CD4-positive, alpha-beta T cell (primary cell): Measurements from ENCODE around the gene SEMA4D. TPM values are rescaled to one million over a fixed set of nuclear protein-coding genes. Genes with fewer than 3 reads are reported as not detected.

Experiments
- ATAC-seq: fragments of 200-7000 bp; cut with Tn5 transposase; one replicate; pipeline ENCODE4 v1.10.0; 2022; ENCODE audit warnings: mild to moderate bottlenecking; ENCODE audit not compliant: poor library complexity
- CTCF ChIA-PET: fragments of 350-600 bp; sonication (Branson Sonifier 250); formaldehyde crosslinking; loops from one replicate; lab custom pipeline; 2021; ENCODE audit warnings: antibody characterized with exemption, inconsistent platforms; lab: Charles Lee
- POLR2A ChIA-PET: fragments of 350-600 bp; sonication (Branson Sonifier 250); formaldehyde crosslinking; loops from one replicate; lab custom pipeline; 2021; ENCODE audit warnings: antibody characterized with exemption, inconsistent platforms; lab: Charles Lee
- DNase-seq, 14 experiments: peaks; one replicate each; pipeline ENCODE4 v3.0.0-alpha.2; 2013 to 2020; ENCODE audit warnings: mixed read lengths in 2 of 14
- H3K27ac ChIP-seq, 2 donors: one replicate each; pipeline versions ENCODE4 v1.5.1 to v1.7.0; 2013; ENCODE audit warnings: low read length in 2 of 2, low read depth in 1 of 2, mild to moderate bottlenecking in 1 of 2
- H3K27me3 ChIP-seq, 2 experiments: 1 replicate in 1 of 2; 2 replicates in 1 of 2; pipeline versions ENCODE4 v1.6.1 to v1.7.0; 2013; ENCODE audit warnings: low read length in 2 of 2, control low read depth in 1 of 2, mild to moderate bottlenecking in 1 of 2, moderate library complexity in 1 of 2; ENCODE audit not compliant: insufficient read depth in 2 of 2, control insufficient read depth in 1 of 2
- H3K36me3 ChIP-seq: one replicate; pipeline ENCODE4 v1.6.1; 2013; ENCODE audit warnings: low read length, control low read depth; ENCODE audit not compliant: insufficient read depth
- H3K4me1 ChIP-seq: one replicate; pipeline ENCODE4 v1.6.1; 2013; ENCODE audit warnings: low read length, control low read depth; ENCODE audit not compliant: insufficient read depth
- H3K4me3 ChIP-seq: one replicate; pipeline ENCODE4 v1.5.1; 2013; ENCODE audit warnings: mild to moderate bottlenecking, low read length, moderate library complexity
- H3K9me3 ChIP-seq, 2 experiments: 1 replicate in 1 of 2; 2 replicates in 1 of 2; pipeline versions ENCODE4 v1.6.1 to v1.7.0; 2013; ENCODE audit warnings: low read length in 2 of 2, mild to moderate bottlenecking in 2 of 2, control low read depth in 1 of 2, moderate library complexity in 1 of 2; ENCODE audit not compliant: control insufficient read depth in 1 of 2, insufficient read depth in 1 of 2
- H3K27ac Mint-ChIP-seq: one replicate; pipeline ENCODE4 v1.8.0; 2020; ENCODE audit warnings: mixed read lengths
- H3K27me3 Mint-ChIP-seq: one replicate; pipeline ENCODE4 v1.8.0; 2021; ENCODE audit warnings: mixed read lengths
- H3K36me3 Mint-ChIP-seq: one replicate; pipeline ENCODE4 v1.8.0; 2021; ENCODE audit warnings: low read depth, mixed read lengths
- H3K4me1 Mint-ChIP-seq: one replicate; pipeline ENCODE4 v1.8.0; 2021; ENCODE audit warnings: low read depth, mixed read lengths
- H3K4me3 Mint-ChIP-seq: one replicate; pipeline ENCODE4 v1.8.0; 2020; ENCODE audit warnings: mild to moderate bottlenecking, mixed read lengths
- H3K9me3 Mint-ChIP-seq: one replicate; pipeline ENCODE4 v1.8.0; 2020; ENCODE audit warnings: mixed read lengths
- intact Hi-C, 2 experiments: fragments of 100-400 bp; cut with DNase I in 1 of 2; cut with micrococcal nuclease in 1 of 2; formaldehyde crosslinking; loops; one replicate each; pipeline versions ENCODE4 v1.15.1 to v1.9.0; 2023 to 2025; cut with DNase I, micrococcal nuclease
- total RNA-seq, 174 experiments: library from RNA in 2 of 174; stranded (reverse) in 2 of 174; gene quantifications; one replicate each; pipeline ENCODE4 v1.2.3 and lab custom pipeline; 2021 to 2026
- TF ChIP-seq, protein P1 (sequence below): fragments of 200-600 bp; IDR thresholded peaks from one replicate; pipeline ENCODE4 v1.8.0; 2022; ENCODE audit warnings: antibody characterized with exemption, mild to moderate bottlenecking

The SEMA4D gene
- total RNA-seq, 2 experiments from 2014 or later: 399 to 430 TPM

DNA sequence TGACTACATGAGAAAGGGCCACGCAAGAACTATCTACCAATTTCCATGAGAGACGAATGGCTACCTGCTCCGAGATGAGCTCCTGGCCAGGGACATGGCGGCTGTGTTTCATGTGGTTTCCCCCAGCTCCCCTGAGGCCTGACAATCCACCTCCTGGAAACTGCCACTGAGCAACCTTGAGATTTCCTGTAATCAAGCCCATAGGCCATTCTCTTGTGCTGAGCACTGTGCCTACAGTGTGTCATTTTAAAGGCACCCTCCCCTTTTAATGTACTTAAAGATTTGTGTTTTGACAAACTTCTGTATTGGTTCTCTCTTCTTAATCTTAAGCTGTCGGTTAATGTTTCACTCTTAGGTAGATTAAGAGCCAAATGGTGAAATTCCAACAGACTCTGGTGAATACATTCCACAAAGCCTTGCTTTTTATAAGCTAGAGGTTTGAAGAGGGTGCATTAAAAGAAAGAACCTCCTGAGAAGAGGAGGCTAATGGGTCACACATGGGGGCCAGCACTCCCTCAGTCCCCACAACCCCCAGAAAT is 107.3 kb downstream of the SEMA4D start:
- Histone ChIP-seq H3K4me1 (peaks cover 2% of the 10 kb centered on the region), H3K27me3 (no peaks in the 10 kb centered on the region), H3K36me3 (peaks cover 99% of the 10 kb centered on the region), H3K27ac (no peak overlapping the region), H3K4me3 (no peak overlapping the region), H3K9me3 (no peaks in the 10 kb centered on the region)
- no peak overlapping the region for H3K4me3 Mint-ChIP-seq
- peaks cover 97% of the 10 kb centered on the region for H3K36me3 Mint-ChIP-seq
- H3K4me1 Mint-ChIP-seq: peaks cover 5% of the 10 kb centered on the region
- H3K27ac Mint-ChIP-seq: peak overlapping the region; percentile 62
- ATAC-seq (no peak), DNase-seq (no peak)
- no peaks in the 10 kb centered on the region for H3K27me3 Mint-ChIP-seq
- TF ChIP-seq, protein P1, sequence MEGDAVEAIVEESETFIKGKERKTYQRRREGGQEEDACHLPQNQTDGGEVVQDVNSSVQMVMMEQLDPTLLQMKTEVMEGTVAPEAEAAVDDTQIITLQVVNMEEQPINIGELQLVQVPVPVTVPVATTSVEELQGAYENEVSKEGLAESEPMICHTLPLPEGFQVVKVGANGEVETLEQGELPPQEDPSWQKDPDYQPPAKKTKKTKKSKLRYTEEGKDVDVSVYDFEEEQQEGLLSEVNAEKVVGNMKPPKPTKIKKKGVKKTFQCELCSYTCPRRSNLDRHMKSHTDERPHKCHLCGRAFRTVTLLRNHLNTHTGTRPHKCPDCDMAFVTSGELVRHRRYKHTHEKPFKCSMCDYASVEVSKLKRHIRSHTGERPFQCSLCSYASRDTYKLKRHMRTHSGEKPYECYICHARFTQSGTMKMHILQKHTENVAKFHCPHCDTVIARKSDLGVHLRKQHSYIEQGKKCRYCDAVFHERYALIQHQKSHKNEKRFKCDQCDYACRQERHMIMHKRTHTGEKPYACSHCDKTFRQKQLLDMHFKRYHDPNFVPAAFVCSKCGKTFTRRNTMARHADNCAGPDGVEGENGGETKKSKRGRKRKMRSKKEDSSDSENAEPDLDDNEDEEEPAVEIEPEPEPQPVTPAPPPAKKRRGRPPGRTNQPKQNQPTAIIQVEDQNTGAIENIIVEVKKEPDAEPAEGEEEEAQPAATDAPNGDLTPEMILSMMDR: no peak
- ChIA-PET CTCF (interaction anchor here (1.3 kb wide), 1 partner anchor 39 kb away, joined by 3 read pairs; no protein-coding TSS in a partner anchor), POLR2A (interaction anchor here (0.6 kb wide), 1 partner anchor 58 kb away, joined by 3 read pairs; no protein-coding TSS in a partner anchor)
- H3K9me3 Mint-ChIP-seq: no peaks in the 10 kb centered on the region
- intact Hi-C loops: no loop called here

DNA sequence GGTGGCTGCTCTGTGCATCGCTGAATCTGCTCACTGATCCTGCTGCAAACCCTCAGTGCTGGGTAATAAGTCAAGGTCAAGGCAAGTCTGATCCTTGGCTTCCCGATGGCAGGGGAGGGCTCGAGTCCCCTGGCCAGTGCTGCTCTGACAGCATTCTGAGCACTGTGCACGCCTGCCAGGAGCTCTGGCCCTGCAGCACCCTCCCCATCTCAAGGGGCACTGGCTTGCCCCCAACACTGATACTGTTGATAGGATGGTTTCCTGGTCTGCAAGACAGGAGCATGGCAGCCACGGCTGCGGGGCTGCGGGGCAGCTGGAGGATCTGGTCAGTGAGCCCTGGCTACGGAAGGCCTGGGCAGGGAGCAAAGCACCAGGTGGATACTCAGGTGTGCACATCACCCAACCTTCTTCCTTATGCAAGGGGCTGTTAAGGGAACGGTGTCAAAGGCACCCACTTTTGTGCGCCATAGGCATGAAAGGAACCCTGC is 107.8 kb downstream of the SEMA4D start:
- POLR2A ChIA-PET: no interaction called here
- H3K9me3 Mint-ChIP-seq: no peaks in the 10 kb centered on the region
- no peak overlapping the region for H3K4me3 ChIP-seq
- peaks cover 2% of the 10 kb centered on the region for H3K4me1 ChIP-seq
- intact Hi-C loops: no loop called here
- DNase-seq (no peak), ATAC-seq (no peak)
- peaks cover 5% of the 10 kb centered on the region for H3K4me1 Mint-ChIP-seq
- H3K27ac Mint-ChIP-seq: peak overlapping the region; percentile 62
- no peaks in the 10 kb centered on the region for H3K27me3 ChIP-seq
- peaks cover 99% of the 10 kb centered on the region for H3K36me3 ChIP-seq
- TF ChIP-seq, protein P1: no peak
- H3K27me3 Mint-ChIP-seq: no peaks in the 10 kb centered on the region
- CTCF ChIA-PET: no interaction called here
- H3K4me3 Mint-ChIP-seq: no peak overlapping the region
- H3K36me3 Mint-ChIP-seq: peaks cover 99% of the 10 kb centered on the region
- H3K27ac ChIP-seq: no peak overlapping the region
- no peaks in the 10 kb centered on the region for H3K9me3 ChIP-seq

DNA sequence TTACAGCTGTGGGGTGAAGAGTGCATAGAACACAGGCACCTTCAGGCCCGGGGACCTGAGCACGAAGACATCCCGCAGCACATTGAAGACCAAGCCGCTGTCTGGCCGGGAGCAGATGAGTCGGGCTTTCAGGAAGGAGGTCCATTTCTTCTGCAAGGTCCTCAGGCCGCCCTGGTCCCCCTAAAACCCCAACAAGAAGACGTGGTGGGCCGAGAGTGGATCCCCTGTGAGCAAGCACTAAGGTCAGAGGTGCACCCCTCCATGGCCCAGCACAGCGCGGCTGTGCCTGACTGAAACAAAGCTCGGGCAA is 109.1 kb downstream of the SEMA4D start:
- Histone ChIP-seq H3K27ac (no peak overlapping the region), H3K4me1 (peaks cover 2% of the 10 kb centered on the region), H3K9me3 (no peaks in the 10 kb centered on the region), H3K4me3 (no peak overlapping the region), H3K36me3 (peaks cover 98% of the 10 kb centered on the region), H3K27me3 (no peaks in the 10 kb centered on the region)
- intact Hi-C loops: no loop called here
- peaks cover 1% of the 10 kb centered on the region for H3K4me1 Mint-ChIP-seq
- DNase-seq (no peak), ATAC-seq (no peak)
- no peak overlapping the region for H3K27ac Mint-ChIP-seq
- H3K27me3 Mint-ChIP-seq: no peaks in the 10 kb centered on the region
- TF ChIP-seq, protein P1: no peak
- ChIA-PET CTCF (no interaction called here), POLR2A (no interaction called here)
- no peak overlapping the region for H3K4me3 Mint-ChIP-seq
- no peaks in the 10 kb centered on the region for H3K9me3 Mint-ChIP-seq
- H3K36me3 Mint-ChIP-seq: peaks cover 99% of the 10 kb centered on the region
